Osteoblast (primary cell): ENCODE data around the gene LIN28A. TPM values are rescaled to one million over a fixed set of nuclear protein-coding genes. Genes with fewer than 3 reads are reported as not detected.

ENCODE experiments used
- DNase-seq: peaks from one replicate; pipeline ENCODE4 v3.0.0; 2011; ENCODE audit warnings: low spot score, mixed read lengths; ENCODE audit not compliant: insufficient read length; ENCODE audit errors: missing footprints
- H2AFZ ChIP-seq: 2 replicates; pipeline ENCODE4 v1.6.0; 2011; ENCODE audit warnings: mild to moderate bottlenecking, low read length
- H3K27ac ChIP-seq: 2 replicates; pipeline ENCODE4 v1.5.1; 2011; ENCODE audit warnings: mild to moderate bottlenecking, low read depth, low read length, moderate library complexity
- H3K27me3 ChIP-seq: 2 replicates; pipeline ENCODE4 v1.6.0; 2012; ENCODE audit warnings: mild to moderate bottlenecking, control low read depth, inconsistent platforms, low read length, moderate library complexity; ENCODE audit not compliant: insufficient read depth
- H3K36me3 ChIP-seq: 2 replicates; pipeline ENCODE4 v1.5.1; 2011; ENCODE audit warnings: mild to moderate bottlenecking, low read length, control low read depth, moderate library complexity; ENCODE audit not compliant: insufficient read depth
- H3K4me1 ChIP-seq: 2 replicates; pipeline ENCODE4 v1.5.1; 2011; ENCODE audit warnings: mild to moderate bottlenecking, low read length, control low read depth, moderate library complexity; ENCODE audit not compliant: insufficient read depth
- H3K4me2 ChIP-seq: 2 replicates; pipeline ENCODE4 v1.6.0; 2011; ENCODE audit warnings: mild to moderate bottlenecking, low read length; ENCODE audit not compliant: insufficient read depth
- H3K4me3 ChIP-seq: fragments of 200-600 bp; sonication (generic); 3 replicates; pipeline ENCODE4 v1.5.1; 2012; ENCODE audit warnings: mild to moderate bottlenecking, low read length, inconsistent platforms; ENCODE audit not compliant: insufficient read depth
- H3K79me2 ChIP-seq: 2 replicates; pipeline ENCODE4 v1.6.0; 2012; ENCODE audit warnings: mild to moderate bottlenecking, low read length, control low read depth, inconsistent platforms; ENCODE audit not compliant: insufficient read depth
- H3K9me3 ChIP-seq: 2 replicates; pipeline ENCODE4 v1.5.1; 2011; ENCODE audit warnings: low read depth, low read length, control low read depth
- H4K20me1 ChIP-seq: 2 replicates; pipeline ENCODE4 v1.6.0; 2012; ENCODE audit warnings: mild to moderate bottlenecking, low read length, control low read depth; ENCODE audit not compliant: insufficient read depth
- total RNA-seq: library from RNA; depleted of rRNA; stranded (reverse); fragments of >200 nt; gene quantifications from 2 replicates; pipeline ENCODE4 v1.2.3, GENCODE V29; 2012
- TF ChIP-seq, protein P1 (sequence below): IDR thresholded peaks from 2 replicates; pipeline ENCODE4 v1.5.1; 2011; ENCODE audit warnings: mild to moderate bottlenecking, low read depth, low read length, moderate library complexity; ENCODE audit errors: extremely low read depth

LIN28A gene
- total RNA-seq, 1 donor = not detected

DNA sequence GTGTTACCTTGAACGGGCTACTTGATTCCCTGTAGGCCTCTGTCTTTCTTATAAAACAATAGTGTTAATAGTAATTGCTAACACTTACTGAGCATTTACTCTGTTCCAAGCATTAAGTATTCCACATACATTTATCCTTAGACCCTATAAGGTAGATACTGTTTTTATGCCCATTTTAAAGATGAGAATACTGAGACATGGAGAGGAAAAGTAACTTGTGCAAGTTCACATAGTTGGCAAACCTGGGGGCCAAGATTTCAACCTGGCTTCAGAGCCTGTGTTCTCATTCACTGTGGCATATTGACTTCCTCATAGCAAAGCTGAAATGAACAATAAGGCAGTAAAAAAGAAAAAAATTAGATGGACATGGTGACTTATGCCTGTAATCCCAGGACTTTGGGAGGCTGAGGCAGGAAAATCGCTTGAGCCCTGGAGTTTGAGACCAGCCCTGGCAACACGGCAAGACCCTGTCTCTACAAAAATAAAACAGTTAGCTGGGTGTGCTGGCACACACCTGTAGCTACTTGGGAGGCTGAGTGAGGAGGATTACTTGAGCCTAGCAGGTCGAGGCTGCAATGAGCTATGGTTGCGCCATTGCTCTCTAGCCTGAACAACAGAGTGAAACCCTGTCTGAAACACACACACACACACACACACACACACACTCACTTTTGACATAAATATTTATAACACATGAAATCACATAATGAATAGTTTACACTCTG is 42.0 kb downstream of the LIN28A start:
- H3K79me2 ChIP-seq = no peaks in the 10 kb centered on the region
- H3K36me3 ChIP-seq = peaks cover 61% of the 10 kb centered on the region
- no peak overlapping the region for H3K4me3 ChIP-seq
- no peak for DNase-seq
- H3K27ac ChIP-seq = no peak overlapping the region
- no peak overlapping the region for H3K4me2 ChIP-seq
- H3K27me3 ChIP-seq = no peaks in the 10 kb centered on the region
- peaks cover 4% of the 10 kb centered on the region for H4K20me1 ChIP-seq
- H3K4me1 ChIP-seq = no peaks in the 10 kb centered on the region
- no peak overlapping the region for H2AFZ ChIP-seq
- H3K9me3 ChIP-seq = no peaks in the 10 kb centered on the region
- TF ChIP-seq, protein P1, sequence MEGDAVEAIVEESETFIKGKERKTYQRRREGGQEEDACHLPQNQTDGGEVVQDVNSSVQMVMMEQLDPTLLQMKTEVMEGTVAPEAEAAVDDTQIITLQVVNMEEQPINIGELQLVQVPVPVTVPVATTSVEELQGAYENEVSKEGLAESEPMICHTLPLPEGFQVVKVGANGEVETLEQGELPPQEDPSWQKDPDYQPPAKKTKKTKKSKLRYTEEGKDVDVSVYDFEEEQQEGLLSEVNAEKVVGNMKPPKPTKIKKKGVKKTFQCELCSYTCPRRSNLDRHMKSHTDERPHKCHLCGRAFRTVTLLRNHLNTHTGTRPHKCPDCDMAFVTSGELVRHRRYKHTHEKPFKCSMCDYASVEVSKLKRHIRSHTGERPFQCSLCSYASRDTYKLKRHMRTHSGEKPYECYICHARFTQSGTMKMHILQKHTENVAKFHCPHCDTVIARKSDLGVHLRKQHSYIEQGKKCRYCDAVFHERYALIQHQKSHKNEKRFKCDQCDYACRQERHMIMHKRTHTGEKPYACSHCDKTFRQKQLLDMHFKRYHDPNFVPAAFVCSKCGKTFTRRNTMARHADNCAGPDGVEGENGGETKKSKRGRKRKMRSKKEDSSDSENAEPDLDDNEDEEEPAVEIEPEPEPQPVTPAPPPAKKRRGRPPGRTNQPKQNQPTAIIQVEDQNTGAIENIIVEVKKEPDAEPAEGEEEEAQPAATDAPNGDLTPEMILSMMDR = no peak

DNA sequence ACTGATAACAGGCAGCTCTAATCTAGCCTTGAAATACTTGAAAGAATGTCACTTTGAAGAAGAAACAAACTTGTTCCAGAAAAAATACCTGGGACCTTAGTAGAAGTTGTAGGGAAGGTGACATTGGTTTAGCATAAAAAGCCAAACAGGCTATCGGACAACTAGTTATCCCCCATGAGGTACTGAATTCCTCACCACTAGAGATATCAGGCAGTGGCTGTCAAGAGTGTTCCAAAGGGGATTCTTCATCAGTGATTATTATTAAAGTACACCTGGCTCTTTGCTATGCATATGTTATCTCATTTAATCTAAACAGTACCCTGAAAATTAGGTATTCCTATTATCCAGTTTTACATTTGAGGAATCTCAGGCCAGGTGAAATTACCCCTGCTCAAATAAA is 48.5 kb downstream of the LIN28A start:
- H3K27ac ChIP-seq = no peak overlapping the region
- no peaks in the 10 kb centered on the region for H3K4me1 ChIP-seq
- H2AFZ ChIP-seq = no peak overlapping the region
- no peak overlapping the region for H3K4me2 ChIP-seq
- no peak overlapping the region for H3K4me3 ChIP-seq
- peaks cover 6% of the 10 kb centered on the region for H4K20me1 ChIP-seq
- no peaks in the 10 kb centered on the region for H3K9me3 ChIP-seq
- no peaks in the 10 kb centered on the region for H3K27me3 ChIP-seq
- TF ChIP-seq, protein P1 = no peak
- no peaks in the 10 kb centered on the region for H3K79me2 ChIP-seq
- peaks cover 71% of the 10 kb centered on the region for H3K36me3 ChIP-seq
- no peak for DNase-seq

DNA sequence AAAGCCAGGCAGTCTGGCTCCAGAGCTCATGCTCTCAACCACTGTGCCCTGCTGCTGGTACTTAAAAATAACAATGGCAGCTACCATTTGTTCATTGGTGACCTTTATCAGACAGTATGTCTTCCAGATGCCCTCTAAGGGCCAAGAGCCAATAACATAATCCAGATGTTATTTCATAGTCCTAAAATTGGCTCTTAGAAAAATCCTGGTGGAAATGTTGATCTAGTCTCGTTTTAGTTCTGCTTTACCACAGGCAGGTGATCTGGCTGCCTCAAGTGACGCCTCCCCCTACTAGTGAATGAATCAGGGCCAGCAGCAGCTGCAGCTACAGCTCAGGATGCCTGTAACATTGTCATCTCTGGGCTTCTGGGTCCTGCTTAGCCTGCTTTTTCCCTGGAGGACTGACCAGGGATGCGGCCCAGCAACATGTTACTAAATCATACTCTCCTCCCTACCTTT is 49.0 kb downstream of the LIN28A start:
- no peak for DNase-seq
- Histone ChIP-seq H2AFZ (no peak overlapping the region), H3K79me2 (no peaks in the 10 kb centered on the region), H3K27me3 (no peaks in the 10 kb centered on the region), H3K4me1 (no peaks in the 10 kb centered on the region), H3K36me3 (peaks cover 74% of the 10 kb centered on the region), H3K27ac (no peak overlapping the region), H3K4me2 (no peak overlapping the region), H3K4me3 (no peak overlapping the region), H3K9me3 (no peaks in the 10 kb centered on the region), H4K20me1 (peaks cover 6% of the 10 kb centered on the region)
- TF ChIP-seq, protein P1 = no peak

DNA sequence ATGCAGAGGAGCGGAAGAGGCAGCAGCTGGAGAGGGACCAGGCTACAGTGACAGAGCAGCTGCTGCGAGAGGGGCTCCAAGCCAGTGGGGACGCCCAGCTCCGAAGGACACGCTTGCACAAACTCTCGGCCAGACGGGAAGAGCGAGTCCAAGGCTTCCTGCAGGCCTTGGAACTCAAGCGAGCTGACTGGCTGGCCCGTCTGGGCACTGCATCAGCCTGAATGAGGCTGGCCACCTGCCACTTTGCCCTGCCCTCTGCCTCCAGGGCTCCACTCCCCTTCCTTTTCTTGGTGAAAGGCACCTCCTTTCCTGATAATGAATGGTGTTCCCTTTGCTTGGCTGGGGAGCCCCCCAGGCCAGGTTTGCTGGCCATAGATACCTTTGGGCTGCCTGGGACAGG is 58.3 kb downstream of the LIN28A start:
- Histone ChIP-seq H3K4me3 (no peak overlapping the region), H3K36me3 (peaks cover 64% of the 10 kb centered on the region), H3K27me3 (no peaks in the 10 kb centered on the region), H3K9me3 (no peaks in the 10 kb centered on the region), H3K4me2 (no peak overlapping the region), H4K20me1 (peaks cover 51% of the 10 kb centered on the region), H3K79me2 (peaks cover 10% of the 10 kb centered on the region), H3K4me1 (peaks cover 24% of the 10 kb centered on the region), H2AFZ (no peak overlapping the region), H3K27ac (no peak overlapping the region)
- TF ChIP-seq, protein P1 = no peak
- DNase-seq = no peak
